ENCODE measurements around the gene PSMG4.
A peak's percentile ranks its signal among the peaks of the same experiment; 100 is the strongest.

PSMG4 gene

DNA sequence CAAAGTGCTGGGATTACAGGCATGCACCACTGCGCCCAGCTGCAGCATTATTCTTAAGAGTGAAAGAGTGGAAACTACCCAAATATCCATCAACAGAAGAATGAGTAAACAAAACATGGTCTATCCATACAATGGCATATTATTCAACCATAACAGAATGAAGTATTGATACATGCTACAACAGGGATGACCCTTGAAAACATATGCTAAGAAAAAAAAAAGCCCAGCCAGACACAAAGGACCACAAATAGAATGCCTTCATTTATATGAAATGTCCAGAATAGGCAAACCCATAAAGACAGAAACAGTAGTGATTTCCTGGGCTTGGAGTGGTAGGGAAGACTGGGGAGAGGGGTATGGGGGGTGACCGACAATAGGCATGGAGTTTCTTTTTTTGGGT lies 38.4 kb upstream of the PSMG4 start:
- H2AFZ ChIP-seq (ENCODE audit: low read length): no peak overlapping the region
- no peak overlapping the region for H3K4me3 ChIP-seq (ENCODE audit: low read length)
- H4K20me1 ChIP-seq (ENCODE audit: insufficient read depth, low read length): no peaks in the 10 kb centered on the region
- no peak overlapping the region for H3K27ac ChIP-seq (ENCODE audit: low read length)
- H3F3A ChIP-seq (ENCODE audit: insufficient read depth, low read length): peaks cover 10% of the 10 kb centered on the region; the same call in 1 of the 2 replicates
- no peak overlapping the region for H3K4me2 ChIP-seq (ENCODE audit: low read depth, low read length)
- H3K9me2 ChIP-seq (replicated peaks; ENCODE audit: insufficient read depth, low read length): no peaks in the 10 kb centered on the region
- H3K9me3 ChIP-seq (replicated peaks; ENCODE audit: insufficient read depth, low read length): no peaks in the 10 kb centered on the region
- H3K36me3 ChIP-seq (replicated peaks; ENCODE audit: insufficient read depth, low read length): no peaks in the 10 kb centered on the region
- H3K4me1 ChIP-seq (ENCODE audit: low read length): peaks cover 18% of the 10 kb centered on the region
- H3K27me3 ChIP-seq (replicated peaks; ENCODE audit: insufficient read depth, low read length): no peaks in the 10 kb centered on the region
- H3K9ac ChIP-seq (ENCODE audit: low read length): no peak overlapping the region
- H3K79me2 ChIP-seq (ENCODE audit: low read length): no peaks in the 10 kb centered on the region
- no peak for DNase-seq
- no peak for TF ChIP-seq EZH2phosphoT487 (IDR thresholded peaks at IDR 0.05; ENCODE audit: low read length)
- TF ChIP-seq, protein P1, sequence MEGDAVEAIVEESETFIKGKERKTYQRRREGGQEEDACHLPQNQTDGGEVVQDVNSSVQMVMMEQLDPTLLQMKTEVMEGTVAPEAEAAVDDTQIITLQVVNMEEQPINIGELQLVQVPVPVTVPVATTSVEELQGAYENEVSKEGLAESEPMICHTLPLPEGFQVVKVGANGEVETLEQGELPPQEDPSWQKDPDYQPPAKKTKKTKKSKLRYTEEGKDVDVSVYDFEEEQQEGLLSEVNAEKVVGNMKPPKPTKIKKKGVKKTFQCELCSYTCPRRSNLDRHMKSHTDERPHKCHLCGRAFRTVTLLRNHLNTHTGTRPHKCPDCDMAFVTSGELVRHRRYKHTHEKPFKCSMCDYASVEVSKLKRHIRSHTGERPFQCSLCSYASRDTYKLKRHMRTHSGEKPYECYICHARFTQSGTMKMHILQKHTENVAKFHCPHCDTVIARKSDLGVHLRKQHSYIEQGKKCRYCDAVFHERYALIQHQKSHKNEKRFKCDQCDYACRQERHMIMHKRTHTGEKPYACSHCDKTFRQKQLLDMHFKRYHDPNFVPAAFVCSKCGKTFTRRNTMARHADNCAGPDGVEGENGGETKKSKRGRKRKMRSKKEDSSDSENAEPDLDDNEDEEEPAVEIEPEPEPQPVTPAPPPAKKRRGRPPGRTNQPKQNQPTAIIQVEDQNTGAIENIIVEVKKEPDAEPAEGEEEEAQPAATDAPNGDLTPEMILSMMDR (IDR thresholded peaks at IDR 0.05; ENCODE audit: low read length): no peak
- no peak for TF ChIP-seq EZH2 (optimal IDR thresholded peaks at IDR 0.05; ENCODE audit: low read depth, low read length)

DNA sequence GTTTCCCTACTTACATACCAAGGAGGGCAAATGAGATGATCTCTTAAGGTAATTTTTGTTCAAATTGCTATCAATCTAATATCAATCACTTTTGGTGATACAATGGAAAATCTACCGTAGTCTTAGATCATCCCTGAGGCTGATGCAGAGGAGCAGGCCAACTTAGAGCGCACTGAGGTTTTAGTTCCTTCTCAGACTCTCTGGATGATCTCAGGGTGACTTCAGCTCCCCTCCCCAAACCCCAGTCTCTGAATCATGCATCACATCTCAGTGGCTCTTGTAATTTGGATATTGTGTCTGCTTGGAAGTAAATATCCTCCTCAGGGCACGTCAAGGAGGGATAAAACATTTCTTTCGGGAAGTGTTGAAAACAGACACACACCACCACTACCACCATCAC lies 37.2 kb upstream of the PSMG4 start:
- Histone ChIP-seq H3K9ac (ENCODE audit: low read length) (no peak overlapping the region), H3K4me3 (ENCODE audit: low read length) (no peak overlapping the region), H4K20me1 (ENCODE audit: insufficient read depth, low read length) (no peaks in the 10 kb centered on the region), H3K27me3 (replicated peaks; ENCODE audit: insufficient read depth, low read length) (no peaks in the 10 kb centered on the region), H3K79me2 (ENCODE audit: low read length) (no peaks in the 10 kb centered on the region), H3K9me2 (replicated peaks; ENCODE audit: insufficient read depth, low read length) (no peaks in the 10 kb centered on the region), H3K4me2 (ENCODE audit: low read depth, low read length) (no peak overlapping the region), H3K27ac (ENCODE audit: low read length) (no peak overlapping the region), H3K36me3 (replicated peaks; ENCODE audit: insufficient read depth, low read length) (no peaks in the 10 kb centered on the region), H3K4me1 (ENCODE audit: low read length) (peaks cover 25% of the 10 kb centered on the region), H3F3A (ENCODE audit: insufficient read depth, low read length) (peaks cover 10% of the 10 kb centered on the region; the same call in 1 of the 2 replicates), H2AFZ (ENCODE audit: low read length) (no peak overlapping the region), H3K9me3 (replicated peaks; ENCODE audit: insufficient read depth, low read length) (no peaks in the 10 kb centered on the region)
- DNase-seq: no peak
- TF ChIP-seq, protein P1 (IDR thresholded peaks at IDR 0.05; ENCODE audit: low read length): no peak
- TF ChIP-seq EZH2phosphoT487 (IDR thresholded peaks at IDR 0.05; ENCODE audit: low read length) (no peak), EZH2 (optimal IDR thresholded peaks at IDR 0.05; ENCODE audit: low read depth, low read length) (no peak)

DNA sequence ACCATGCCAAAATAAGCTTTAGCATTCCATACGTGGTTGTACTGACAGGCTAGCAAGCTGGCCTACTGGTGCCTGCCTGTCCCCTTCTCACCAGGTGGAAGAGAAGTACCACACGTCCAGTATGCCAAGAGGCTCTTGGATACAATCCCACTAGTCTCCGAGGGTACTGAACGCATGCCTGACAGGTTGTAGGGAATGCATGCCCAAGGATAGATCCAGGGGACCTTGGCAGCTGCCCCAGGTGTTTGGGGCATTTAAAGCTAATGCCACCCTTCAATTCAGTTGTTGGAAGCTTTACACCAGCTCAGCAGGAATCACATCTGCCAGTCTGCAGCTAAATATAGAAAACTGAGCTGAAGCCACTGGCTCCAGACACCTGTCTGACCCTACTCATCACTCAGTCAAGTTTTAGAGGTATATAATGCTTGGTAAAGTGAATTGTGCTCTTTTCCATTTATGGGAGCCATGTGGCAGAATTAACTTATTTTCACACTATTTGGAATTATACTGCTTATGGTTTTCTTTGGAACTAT lies 36.2 kb upstream of the PSMG4 start:
- no peak overlapping the region for H3K9ac ChIP-seq (ENCODE audit: low read length)
- H3K9me3 ChIP-seq (replicated peaks; ENCODE audit: insufficient read depth, low read length): no peaks in the 10 kb centered on the region
- H3K36me3 ChIP-seq (replicated peaks; ENCODE audit: insufficient read depth, low read length): no peaks in the 10 kb centered on the region
- no peaks in the 10 kb centered on the region for H4K20me1 ChIP-seq (ENCODE audit: insufficient read depth, low read length)
- TF ChIP-seq EZH2 (optimal IDR thresholded peaks at IDR 0.05; ENCODE audit: low read depth, low read length): no peak
- TF ChIP-seq, protein P1 (IDR thresholded peaks at IDR 0.05; ENCODE audit: low read length): no peak
- no peak for TF ChIP-seq EZH2phosphoT487 (IDR thresholded peaks at IDR 0.05; ENCODE audit: low read length)
- H3K4me1 ChIP-seq (ENCODE audit: low read length): peaks cover 26% of the 10 kb centered on the region
- H3K4me2 ChIP-seq (ENCODE audit: low read depth, low read length): peak overlapping the region; percentile 38; the same call in 1 of the 2 replicates
- no peak overlapping the region for H2AFZ ChIP-seq (ENCODE audit: low read length)
- DNase-seq: peak; percentile 62
- H3K27me3 ChIP-seq (replicated peaks; ENCODE audit: insufficient read depth, low read length): no peaks in the 10 kb centered on the region
- H3K79me2 ChIP-seq (ENCODE audit: low read length): no peaks in the 10 kb centered on the region
- peaks cover 10% of the 10 kb centered on the region; the same call in 1 of the 2 replicates for H3F3A ChIP-seq (ENCODE audit: insufficient read depth, low read length)
- H3K4me3 ChIP-seq (ENCODE audit: low read length): no peak overlapping the region
- H3K27ac ChIP-seq (ENCODE audit: low read length): peak overlapping the region; percentile 13; the same call in 1 of the 2 replicates
- H3K9me2 ChIP-seq (replicated peaks; ENCODE audit: insufficient read depth, low read length): no peaks in the 10 kb centered on the region

Data from MM.1S (cell line).